PC-9 (cell line): Measurements from ENCODE around the gene NCOA5. TPM values are rescaled to one million over a fixed set of nuclear protein-coding genes. Genes with fewer than 3 reads are reported as not detected.
A peak's percentile ranks its signal among the peaks of the same experiment; 100 is the strongest.

Experiments
- BruUV-seq: library from RNA; stranded (reverse); fragments of 400-500 nt; replicated peaks from 2 replicates; lab custom pipeline; 2021; lab: Mats Ljungman, UMichigan
- CTCF ChIA-PET: fragments of 300-600 bp; sonication (Branson Sonifier 250); formaldehyde crosslinking; loops from one replicate; lab custom pipeline; 2022; ENCODE audit warnings: antibody characterized with exemption; lab: Charles Lee
- POLR2A ChIA-PET: fragments of 300-600 bp; sonication (Branson Sonifier 250); formaldehyde crosslinking; loops from one replicate; lab custom pipeline; 2022; ENCODE audit warnings: antibody characterized with exemption; ENCODE audit not compliant: unreplicated experiment; lab: Charles Lee
- DNase-seq, 2 experiments: peaks; one replicate each; pipeline versions ENCODE4 v3.0.0 to v3.0.0-alpha.2; 2015 to 2022; ENCODE audit warnings: mixed read lengths in 1 of 2
- H2AFZ ChIP-seq: fragments of 200-600 bp; sonication (generic); 2 replicates; pipeline ENCODE4 v1.8.1; 2017; ENCODE audit warnings: antibody characterized with exemption
- H3F3A ChIP-seq: fragments of 200-600 bp; sonication (generic); 2 replicates; pipeline ENCODE4 v1.8.1; 2017; ENCODE audit warnings: antibody characterized with exemption, mild to moderate bottlenecking, low read depth; ENCODE audit not compliant: insufficient read depth
- H3K27ac ChIP-seq: fragments of 200-600 bp; sonication (generic); 2 replicates; pipeline ENCODE4 v1.6.1; 2016; ENCODE audit warnings: mixed run types
- H3K27me3 ChIP-seq: fragments of 200-600 bp; sonication (generic); 2 replicates; pipeline ENCODE4 v1.6.1; 2016; ENCODE audit warnings: low read depth, mixed run types; ENCODE audit not compliant: insufficient read depth
- H3K36me3 ChIP-seq: fragments of 200-600 bp; sonication (generic); 2 replicates; pipeline ENCODE4 v1.6.1; 2016; ENCODE audit warnings: low read depth, mixed run types
- H3K4me1 ChIP-seq: fragments of 200-600 bp; sonication (generic); replicated peaks from 2 replicates; pipeline ENCODE4 v1.6.1; 2016; ENCODE audit warnings: mixed run types; ENCODE audit not compliant: insufficient read depth
- H3K4me2 ChIP-seq: fragments of 200-600 bp; sonication (generic); 2 replicates; pipeline ENCODE4 v1.6.1; 2017; ENCODE audit warnings: mixed run types
- H3K4me3 ChIP-seq: fragments of 200-600 bp; sonication (generic); 2 replicates; pipeline ENCODE4 v1.6.1; 2016; ENCODE audit warnings: mixed run types
- H3K79me2 ChIP-seq: fragments of 200-600 bp; sonication (generic); 2 replicates; pipeline ENCODE4 v1.6.1; 2017; ENCODE audit warnings: low read depth, mixed run types
- H3K9me2 ChIP-seq: fragments of 200-600 bp; sonication (generic); 2 replicates; pipeline ENCODE4 v1.8.1; 2017; ENCODE audit warnings: mild to moderate bottlenecking; ENCODE audit not compliant: insufficient read depth
- H3K9me3 ChIP-seq: fragments of 200-600 bp; sonication (generic); 2 replicates; pipeline ENCODE4 v1.8.1; 2016; ENCODE audit warnings: low read depth; ENCODE audit not compliant: insufficient read depth
- H4K20me1 ChIP-seq: fragments of 200-600 bp; sonication (generic); 2 replicates; pipeline ENCODE4 v1.8.1; 2017; ENCODE audit not compliant: insufficient read depth
- CTCF ChIP-seq: fragments of 200-600 bp; sonication (generic); conservative IDR thresholded peaks from 2 replicates; pipeline ENCODE4 v1.6.1; 2017; ENCODE audit warnings: mixed run types, antibody characterized with exemption, mild to moderate bottlenecking, moderate library complexity
- EZH2 ChIP-seq: fragments of 200-600 bp; sonication (generic); IDR thresholded peaks from 2 replicates; pipeline ENCODE4 v1.8.0; 2017; ENCODE audit warnings: antibody characterized with exemption, low read depth
- intact Hi-C: fragments of 100-400 bp; cut with micrococcal nuclease; formaldehyde crosslinking; loops from one replicate; pipeline ENCODE4 v1.10.0; 2022; ENCODE audit not compliant: unreplicated experiment
- total RNA-seq: library from RNA; stranded (reverse); gene quantifications from 2 replicates; pipeline ENCODE4 v1.2.3, GENCODE V29; 2021

NCOA5 gene
- total RNA-seq, 1 experiment from 2014 or later = 28.1 TPM

DNA sequence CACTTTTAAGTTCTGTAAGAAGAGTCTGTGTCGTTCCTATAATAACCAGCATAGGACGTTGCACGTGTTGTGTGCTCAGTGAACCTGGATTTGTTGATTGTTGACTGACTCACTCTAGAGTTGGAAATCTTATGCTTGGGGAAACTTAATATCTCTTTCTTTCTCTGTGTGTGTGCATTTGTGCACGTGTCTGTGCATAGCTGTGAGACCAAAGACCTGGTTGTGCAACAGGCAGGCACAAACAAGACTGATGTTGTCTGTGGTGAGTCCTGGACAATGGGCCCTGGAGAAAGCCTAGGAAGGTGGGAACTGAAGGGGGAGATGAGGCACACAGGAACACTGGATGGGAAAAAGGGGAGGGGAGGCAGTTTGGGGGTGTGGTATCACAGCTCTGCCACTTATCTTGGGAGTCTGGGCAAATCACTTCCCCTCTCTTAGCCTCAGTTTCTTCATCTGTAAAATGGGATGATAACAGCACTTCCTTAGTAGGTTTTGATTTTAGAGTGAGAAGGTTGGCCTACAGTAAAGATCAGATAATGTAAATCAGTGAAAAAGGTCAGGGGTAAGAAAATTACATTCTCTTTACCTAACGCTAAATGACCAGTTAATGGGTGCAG lies 36.8 kb upstream of the NCOA5 start:
- intact Hi-C loops = no loop called here
- H3K4me2 ChIP-seq = no peak overlapping the region

GRCh38 chr20:46123482-46124245 lies 33.9 kb upstream of the NCOA5 start:
- no TSS peak for BruUV-seq
- H3K36me3 ChIP-seq = no peaks in the 10 kb centered on the region
- no peak for DNase-seq
- no peak overlapping the region for H2AFZ ChIP-seq
- no peak overlapping the region for H3K4me3 ChIP-seq
- no peak overlapping the region for H3K4me2 ChIP-seq
- no peaks in the 10 kb centered on the region for H3F3A ChIP-seq
- H3K9me2 ChIP-seq = no peaks in the 10 kb centered on the region
- no peak for TF ChIP-seq EZH2
- TF ChIP-seq CTCF = no peak
- H3K4me1 ChIP-seq = peaks cover 10% of the 10 kb centered on the region
- no peaks in the 10 kb centered on the region for H3K9me3 ChIP-seq
- CTCF ChIA-PET = no interaction called here
- no peaks in the 10 kb centered on the region for H4K20me1 ChIP-seq
- no peaks in the 10 kb centered on the region for H3K79me2 ChIP-seq
- intact Hi-C loops = no loop called here
- H3K27ac ChIP-seq = no peak overlapping the region
- POLR2A ChIA-PET = no interaction called here
- H3K27me3 ChIP-seq = peaks cover 7% of the 10 kb centered on the region

More for the DNA sequence above, 36.8 kb upstream of the NCOA5 start:
- H3K27me3 ChIP-seq = peaks cover 36% of the 10 kb centered on the region
- H3K27ac ChIP-seq = no peak overlapping the region
- H3K36me3 ChIP-seq = no peaks in the 10 kb centered on the region
- H3K9me2 ChIP-seq = no peaks in the 10 kb centered on the region
- no peaks in the 10 kb centered on the region for H4K20me1 ChIP-seq
- ChIA-PET CTCF (no interaction called here), POLR2A (no interaction called here)
- H3F3A ChIP-seq = no peaks in the 10 kb centered on the region
- H3K4me3 ChIP-seq = no peak overlapping the region
- H3K4me1 ChIP-seq = peaks cover 10% of the 10 kb centered on the region
- DNase-seq = no peak
- H3K9me3 ChIP-seq = no peaks in the 10 kb centered on the region
- TF ChIP-seq EZH2 (no peak), CTCF (no peak)
- BruUV-seq = no TSS peak
- no peaks in the 10 kb centered on the region for H3K79me2 ChIP-seq
- H2AFZ ChIP-seq = no peak overlapping the region

GRCh38 chr20:46122516-46123481 lies 33.0 kb upstream of the NCOA5 start:
- Histone ChIP-seq H3K4me2 (peak overlapping the region; percentile 28; the same call in 1 of the 2 replicates), H3K9me3 (no peaks in the 10 kb centered on the region), H4K20me1 (no peaks in the 10 kb centered on the region), H3K36me3 (no peaks in the 10 kb centered on the region), H3K27me3 (0 out of 2 replicates have a peak, but pooled peaks cover under 1% of the 10 kb centered on the region), H3K79me2 (no peaks in the 10 kb centered on the region), H3K4me3 (no peak overlapping the region), H2AFZ (no peak overlapping the region), H3K4me1 (peaks cover 8% of the 10 kb centered on the region), H3K27ac (no peak overlapping the region), H3F3A (no peaks in the 10 kb centered on the region), H3K9me2 (no peaks in the 10 kb centered on the region)
- intact Hi-C loops = no loop called here
- CTCF ChIA-PET = no interaction called here
- POLR2A ChIA-PET = no interaction called here
- BruUV-seq = no TSS peak
- DNase-seq = no peak
- no peak for TF ChIP-seq EZH2
- TF ChIP-seq CTCF = no peak
